ENCODE results near the gene RNF114.

The RNF114 gene

DNA sequence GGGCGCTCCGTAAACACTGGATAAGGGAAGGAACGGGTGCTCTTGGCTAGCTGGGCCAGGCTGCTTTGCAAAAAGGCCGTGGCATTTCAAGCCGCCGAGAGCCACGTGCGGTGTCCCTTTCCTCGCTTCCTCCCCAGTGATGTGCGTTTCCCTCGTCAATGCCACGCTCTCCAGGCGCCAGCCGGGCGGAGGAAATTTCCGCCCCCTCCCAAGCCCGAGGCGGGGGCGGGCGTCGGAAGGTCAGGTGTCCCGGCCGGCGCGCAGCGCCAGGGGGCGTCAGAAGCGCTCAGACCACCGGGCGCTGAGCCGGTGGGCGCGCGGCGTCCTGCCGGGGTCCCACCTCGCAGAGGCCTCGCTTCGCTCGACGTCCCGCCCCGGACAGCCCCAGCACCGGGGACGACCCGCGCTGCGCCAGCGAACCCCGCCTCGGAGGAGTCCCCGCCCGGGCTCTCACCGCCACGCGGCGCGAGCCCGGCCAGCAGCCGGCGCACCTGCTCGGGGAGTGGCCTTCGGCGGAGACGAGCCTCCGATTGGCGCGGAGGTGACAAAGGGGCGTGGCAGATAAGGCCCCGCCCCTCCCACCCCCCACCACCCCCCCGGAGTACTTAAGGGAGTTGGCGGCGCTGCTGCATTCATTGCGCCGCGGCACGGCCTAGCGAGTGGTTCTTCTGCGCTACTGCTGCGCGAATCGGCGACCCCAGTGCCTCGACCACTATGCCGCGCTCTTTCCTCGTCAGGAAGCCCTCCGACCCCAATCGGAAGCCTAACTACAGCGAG is 46.3 kb downstream of the RNF114 start, which contains the start of gene SNAI1:
Gene SNAI1, plus strand, starts transcription at position 635 of the 777 bp plus-strand sequence. Its CDS starts 80 bp downstream, at position 715.
- H3K4me1 ChIP-seq (ENCODE audit: low read depth, poor library complexity, severe bottlenecking): peaks cover 22% of the 10 kb centered on the region
- H3K36me3 ChIP-seq (ENCODE audit: insufficient read depth): no peaks in the 10 kb centered on the region
- no peaks in the 10 kb centered on the region for H3K79me2 ChIP-seq (ENCODE audit: insufficient read depth, low read depth)
- TF ChIP-seq, protein P1, sequence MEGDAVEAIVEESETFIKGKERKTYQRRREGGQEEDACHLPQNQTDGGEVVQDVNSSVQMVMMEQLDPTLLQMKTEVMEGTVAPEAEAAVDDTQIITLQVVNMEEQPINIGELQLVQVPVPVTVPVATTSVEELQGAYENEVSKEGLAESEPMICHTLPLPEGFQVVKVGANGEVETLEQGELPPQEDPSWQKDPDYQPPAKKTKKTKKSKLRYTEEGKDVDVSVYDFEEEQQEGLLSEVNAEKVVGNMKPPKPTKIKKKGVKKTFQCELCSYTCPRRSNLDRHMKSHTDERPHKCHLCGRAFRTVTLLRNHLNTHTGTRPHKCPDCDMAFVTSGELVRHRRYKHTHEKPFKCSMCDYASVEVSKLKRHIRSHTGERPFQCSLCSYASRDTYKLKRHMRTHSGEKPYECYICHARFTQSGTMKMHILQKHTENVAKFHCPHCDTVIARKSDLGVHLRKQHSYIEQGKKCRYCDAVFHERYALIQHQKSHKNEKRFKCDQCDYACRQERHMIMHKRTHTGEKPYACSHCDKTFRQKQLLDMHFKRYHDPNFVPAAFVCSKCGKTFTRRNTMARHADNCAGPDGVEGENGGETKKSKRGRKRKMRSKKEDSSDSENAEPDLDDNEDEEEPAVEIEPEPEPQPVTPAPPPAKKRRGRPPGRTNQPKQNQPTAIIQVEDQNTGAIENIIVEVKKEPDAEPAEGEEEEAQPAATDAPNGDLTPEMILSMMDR (conservative IDR thresholded peaks at IDR 0.05; ENCODE audit: low read depth, low read length): peak; percentile 59
- H3K27me3 ChIP-seq (ENCODE audit: insufficient read depth, low read depth): peaks cover 10% of the 10 kb centered on the region; the same call in 1 of the 2 replicates
- peak within 1 kb of the TSS; percentile 93 for H3K9ac ChIP-seq
- H2AFZ ChIP-seq (ENCODE audit: low read depth): peak within 1 kb of the TSS; percentile 90
- H3K4me3 ChIP-seq (IDR thresholded peaks at IDR 0.05; ENCODE audit: insufficient read depth, low read depth, low read length): no peak within 1 kb of the TSS
- H3K27ac ChIP-seq: peak within 1 kb of the TSS; percentile 50
- H4K20me1 ChIP-seq (ENCODE audit: insufficient read depth): no peaks in the 10 kb centered on the region
- H3K4me2 ChIP-seq: peak within 1 kb of the TSS; percentile 100

DNA sequence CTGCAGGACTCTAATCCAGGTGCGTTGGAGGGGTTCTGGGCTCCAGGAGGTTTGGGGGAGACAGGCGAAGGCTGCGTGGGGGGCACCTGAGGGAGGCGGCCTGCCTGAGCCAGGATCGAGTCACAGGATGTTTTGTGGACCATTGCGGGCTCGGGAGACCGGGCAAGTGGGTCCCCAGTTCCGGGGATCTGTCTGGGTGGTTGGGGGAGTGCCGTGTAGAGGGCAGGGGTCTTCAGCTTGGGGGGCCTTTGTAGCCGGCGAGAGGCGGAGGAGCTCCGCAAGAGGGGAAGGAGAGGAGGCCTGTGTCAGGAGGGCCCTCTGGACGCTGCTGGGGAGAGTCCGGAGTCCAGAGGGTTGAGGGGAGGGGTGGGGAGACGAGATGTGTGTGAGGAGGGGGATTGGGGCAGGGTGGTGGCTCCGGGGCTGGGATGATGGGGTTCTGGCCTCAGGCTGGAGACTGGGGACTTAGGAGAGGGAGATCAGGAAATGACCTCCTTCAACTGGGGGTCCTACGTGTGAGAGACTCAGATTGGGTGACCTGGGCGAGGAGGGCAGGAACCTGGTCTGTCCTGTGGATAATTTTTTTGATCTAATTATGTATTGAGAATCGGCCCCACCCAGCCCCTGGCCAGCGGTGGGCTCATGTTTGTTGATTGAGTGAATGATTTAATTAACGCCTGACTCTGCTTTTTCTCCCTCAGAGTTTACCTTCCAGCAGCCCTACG is 47.1 kb downstream of the RNF114 start:
- H3K4me3 ChIP-seq (IDR thresholded peaks at IDR 0.05; ENCODE audit: insufficient read depth, low read depth, low read length): no peak overlapping the region
- peaks cover 10% of the 10 kb centered on the region; the same call in 1 of the 2 replicates for H3K27me3 ChIP-seq (ENCODE audit: insufficient read depth, low read depth)
- H3K9ac ChIP-seq: peak overlapping the region; percentile 69; the same call in 1 of the 2 replicates
- TF ChIP-seq, protein P1 (conservative IDR thresholded peaks at IDR 0.05; ENCODE audit: low read depth, low read length): no peak
- H3K27ac ChIP-seq: no peak overlapping the region
- H4K20me1 ChIP-seq (ENCODE audit: insufficient read depth): no peaks in the 10 kb centered on the region
- peak overlapping the region; percentile 100 for H3K4me2 ChIP-seq
- H2AFZ ChIP-seq (ENCODE audit: low read depth): peak overlapping the region; percentile 86; the same call in 1 of the 2 replicates
- H3K36me3 ChIP-seq (ENCODE audit: insufficient read depth): no peaks in the 10 kb centered on the region
- no peaks in the 10 kb centered on the region for H3K79me2 ChIP-seq (ENCODE audit: insufficient read depth, low read depth)
- peaks cover 22% of the 10 kb centered on the region for H3K4me1 ChIP-seq (ENCODE audit: low read depth, poor library complexity, severe bottlenecking)

DNA sequence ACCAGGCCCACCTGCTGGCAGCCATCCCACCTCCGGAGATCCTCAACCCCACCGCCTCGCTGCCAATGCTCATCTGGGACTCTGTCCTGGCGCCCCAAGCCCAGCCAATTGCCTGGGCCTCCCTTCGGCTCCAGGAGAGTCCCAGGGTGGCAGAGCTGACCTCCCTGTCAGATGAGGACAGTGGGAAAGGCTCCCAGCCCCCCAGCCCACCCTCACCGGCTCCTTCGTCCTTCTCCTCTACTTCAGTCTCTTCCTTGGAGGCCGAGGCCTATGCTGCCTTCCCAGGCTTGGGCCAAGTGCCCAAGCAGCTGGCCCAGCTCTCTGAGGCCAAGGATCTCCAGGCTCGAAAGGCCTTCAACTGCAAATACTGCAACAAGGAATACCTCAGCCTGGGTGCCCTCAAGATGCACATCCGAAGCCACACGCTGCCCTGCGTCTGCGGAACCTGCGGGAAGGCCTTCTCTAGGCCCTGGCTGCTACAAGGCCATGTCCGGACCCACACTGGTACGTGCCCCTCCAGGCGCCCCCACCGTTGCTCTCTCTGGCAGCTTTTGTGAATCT is 47.7 kb downstream of the RNF114 start:
- Histone ChIP-seq H4K20me1 (ENCODE audit: insufficient read depth) (no peaks in the 10 kb centered on the region), H3K79me2 (ENCODE audit: insufficient read depth, low read depth) (no peaks in the 10 kb centered on the region), H3K9ac (no peak overlapping the region), H2AFZ (ENCODE audit: low read depth) (no peak overlapping the region), H3K4me3 (IDR thresholded peaks at IDR 0.05; ENCODE audit: insufficient read depth, low read depth, low read length) (no peak overlapping the region), H3K27ac (no peak overlapping the region), H3K36me3 (ENCODE audit: insufficient read depth) (no peaks in the 10 kb centered on the region), H3K4me2 (no peak overlapping the region), H3K4me1 (ENCODE audit: low read depth, poor library complexity, severe bottlenecking) (peaks cover 18% of the 10 kb centered on the region), H3K27me3 (ENCODE audit: insufficient read depth, low read depth) (peaks cover 10% of the 10 kb centered on the region; the same call in 1 of the 2 replicates)
- TF ChIP-seq, protein P1 (conservative IDR thresholded peaks at IDR 0.05; ENCODE audit: low read depth, low read length): no peak

DNA sequence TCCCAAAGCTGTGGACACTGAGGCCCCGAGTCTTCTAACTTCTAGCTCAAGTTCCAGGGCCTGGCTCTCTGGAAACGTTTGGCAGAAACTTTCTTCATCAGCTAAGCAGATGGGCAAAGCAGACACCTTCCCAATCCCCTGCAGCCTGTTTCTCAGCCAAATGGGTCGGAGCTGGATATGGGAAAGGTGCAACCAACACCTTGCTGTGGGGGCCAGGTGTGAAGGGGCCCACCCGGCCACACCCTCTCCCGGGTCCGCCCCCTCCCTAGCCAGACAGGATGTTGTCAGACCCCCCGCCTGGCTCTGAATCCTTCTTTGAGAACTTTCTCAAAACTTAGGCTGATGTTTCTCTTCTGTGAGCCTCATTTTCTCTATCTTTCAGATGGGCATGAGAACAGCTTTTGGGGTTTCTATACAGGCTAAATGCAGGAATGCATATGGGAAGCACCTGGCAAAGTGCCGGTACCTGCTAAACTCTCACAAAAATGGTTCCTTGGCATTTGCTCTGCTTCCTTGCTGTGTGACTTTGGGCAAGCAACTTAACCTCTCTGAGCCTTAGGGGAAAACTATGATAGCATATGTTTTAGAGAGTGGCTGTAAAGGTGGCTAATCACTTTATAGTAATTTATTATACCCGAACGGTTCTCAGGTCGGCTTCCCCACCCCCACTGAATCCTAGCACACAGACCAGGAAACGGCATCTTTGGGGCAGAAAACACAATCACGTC is 48.4 kb downstream of the RNF114 start:
- Histone ChIP-seq H4K20me1 (ENCODE audit: insufficient read depth) (no peaks in the 10 kb centered on the region), H2AFZ (ENCODE audit: low read depth) (no peak overlapping the region), H3K4me1 (ENCODE audit: low read depth, poor library complexity, severe bottlenecking) (peaks cover 11% of the 10 kb centered on the region), H3K9ac (no peak overlapping the region), H3K27me3 (ENCODE audit: insufficient read depth, low read depth) (peaks cover 10% of the 10 kb centered on the region; the same call in 1 of the 2 replicates), H3K79me2 (ENCODE audit: insufficient read depth, low read depth) (no peaks in the 10 kb centered on the region), H3K27ac (no peak overlapping the region), H3K4me2 (no peak overlapping the region), H3K36me3 (ENCODE audit: insufficient read depth) (no peaks in the 10 kb centered on the region), H3K4me3 (IDR thresholded peaks at IDR 0.05; ENCODE audit: insufficient read depth, low read depth, low read length) (no peak overlapping the region)
- TF ChIP-seq, protein P1 (conservative IDR thresholded peaks at IDR 0.05; ENCODE audit: low read depth, low read length): no peak

All from KMS-11 (cell line).